GM18517 (cell line): ENCODE results near the gene MAML3.

Source experiments
- ATAC-seq: cut with Tn5 transposase; IDR thresholded peaks from one replicate; pipeline ENCODE4 v1.9.1; 2021; ENCODE audit warnings: mild to moderate bottlenecking, moderate library complexity; ENCODE audit not compliant: unreplicated experiment

Gene MAML3

DNA sequence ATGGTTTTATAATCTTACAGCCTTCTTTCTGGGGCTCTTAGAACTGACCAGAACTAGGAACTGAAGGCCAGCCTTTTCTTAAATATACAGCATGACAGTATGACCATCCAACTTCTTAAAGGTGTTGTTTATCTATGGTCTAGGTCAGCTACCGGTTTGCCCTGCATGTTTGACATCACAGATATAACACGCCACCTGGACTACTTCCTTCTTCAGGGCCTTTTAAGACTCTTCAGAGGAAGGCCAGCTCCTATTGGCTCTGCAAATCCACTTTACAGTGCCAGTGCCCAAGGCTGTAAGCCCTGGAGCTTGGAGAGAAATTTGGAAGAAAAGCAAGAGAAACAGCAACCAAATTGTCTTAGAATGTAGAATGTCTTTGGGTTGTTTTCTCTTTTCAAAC lies 302.9 kb downstream of the MAML3 start:
- no peak for ATAC-seq

DNA sequence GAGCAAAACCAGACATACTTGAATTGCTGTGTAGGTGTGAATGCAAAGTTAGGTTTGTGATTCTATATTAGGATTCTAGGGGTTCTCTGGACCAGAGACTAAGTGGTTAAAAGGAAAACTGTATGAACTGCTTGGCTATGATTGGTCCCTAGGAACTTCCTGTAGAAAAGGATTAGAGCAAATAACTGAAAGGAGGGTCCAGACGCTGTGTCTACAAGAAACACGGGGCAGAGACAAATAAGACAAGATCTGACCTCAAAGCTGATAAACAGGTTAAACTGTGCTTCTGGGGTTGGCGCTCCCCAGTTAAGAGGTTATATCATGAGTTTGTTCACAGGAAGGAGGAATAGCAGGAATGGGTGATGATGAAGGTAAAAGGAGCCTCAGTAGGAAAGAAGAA lies 304.8 kb downstream of the MAML3 start:
- ATAC-seq: no peak

DNA sequence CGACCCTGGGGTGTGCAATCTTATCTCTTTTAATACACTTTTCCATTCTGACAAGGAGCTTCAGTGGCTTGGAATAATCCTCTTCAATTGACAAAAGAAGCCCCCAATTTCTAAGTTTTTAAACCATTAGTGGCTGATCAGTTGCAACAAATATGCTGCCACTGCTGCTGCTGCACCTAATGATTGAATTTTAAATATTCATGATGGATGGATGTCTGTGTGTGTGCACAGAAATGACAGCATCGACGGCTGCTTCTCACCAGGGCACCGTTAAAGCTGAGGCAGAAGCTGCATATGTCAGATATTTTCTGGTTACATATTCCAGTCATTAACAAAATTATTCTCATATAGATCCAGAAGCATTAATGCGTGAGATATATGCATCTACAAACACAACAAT lies 306.0 kb downstream of the MAML3 start:
- ATAC-seq: no peak

DNA sequence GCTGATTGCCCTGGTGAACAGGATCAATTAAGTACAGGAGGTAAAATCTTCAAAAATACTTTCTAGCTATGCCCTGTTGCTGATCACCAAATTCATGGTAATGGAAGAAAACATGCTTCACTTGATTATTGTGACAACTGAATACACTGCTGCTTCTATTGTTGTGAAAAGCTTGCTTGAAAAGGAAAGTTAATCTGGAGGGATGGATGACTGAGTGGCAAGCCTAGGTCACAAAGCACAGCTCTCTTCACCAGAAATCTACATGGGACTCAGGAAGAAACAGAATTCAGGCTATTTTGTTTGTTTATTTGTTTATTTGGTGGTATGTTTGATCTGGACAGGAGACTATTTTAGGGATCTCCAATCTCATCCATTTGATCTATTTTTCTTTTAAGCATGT lies 306.4 kb downstream of the MAML3 start:
- ATAC-seq: no peak

DNA sequence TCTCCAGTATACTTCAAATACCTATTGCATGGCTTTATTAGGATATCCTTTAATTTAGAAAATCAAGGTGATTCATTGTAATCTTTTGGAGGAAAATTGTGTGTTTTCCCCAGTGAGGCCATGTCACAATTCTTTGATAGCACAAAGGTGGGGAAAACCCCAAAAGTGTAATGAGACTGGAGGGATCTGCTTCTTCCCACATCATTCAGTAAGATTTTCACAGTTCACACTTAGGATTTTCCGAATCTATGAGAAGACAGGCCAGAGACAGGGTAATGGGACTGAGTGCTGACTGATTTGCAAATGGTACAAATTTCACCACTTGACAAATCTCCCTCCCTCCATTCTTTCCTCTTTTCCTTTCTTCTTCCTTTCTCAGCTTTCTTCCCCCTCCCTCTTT lies 307.2 kb downstream of the MAML3 start:
- ATAC-seq: no peak

DNA sequence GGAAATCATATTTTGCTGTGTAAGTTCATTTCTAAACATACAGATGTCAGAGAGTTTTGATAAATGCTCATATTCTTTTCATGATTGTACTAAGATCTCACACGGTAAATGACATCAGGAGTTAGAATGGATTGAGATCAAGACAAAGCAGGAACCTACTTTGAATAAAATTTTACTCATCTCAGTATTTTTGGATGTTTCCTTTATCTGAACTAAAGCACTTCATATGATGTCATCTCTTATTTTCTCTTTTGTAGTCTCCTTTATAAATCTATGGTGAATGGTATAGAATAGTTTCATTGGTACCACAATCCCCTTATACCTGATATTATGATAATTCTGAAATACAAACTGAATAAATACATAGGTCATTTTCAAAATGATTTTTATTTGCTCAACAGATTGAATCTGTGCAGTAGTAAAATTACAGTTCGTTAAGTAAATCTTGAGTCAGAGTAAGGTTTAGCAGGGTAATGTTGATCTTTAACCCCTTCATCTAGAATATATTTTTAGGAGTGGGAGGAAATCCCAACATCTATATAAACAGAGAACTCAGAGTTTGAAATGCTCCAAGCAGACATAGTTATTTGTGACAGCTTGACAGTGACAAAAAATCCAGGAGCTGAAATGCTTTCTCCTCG lies 308.4 kb downstream of the MAML3 start:
- no peak for ATAC-seq

DNA sequence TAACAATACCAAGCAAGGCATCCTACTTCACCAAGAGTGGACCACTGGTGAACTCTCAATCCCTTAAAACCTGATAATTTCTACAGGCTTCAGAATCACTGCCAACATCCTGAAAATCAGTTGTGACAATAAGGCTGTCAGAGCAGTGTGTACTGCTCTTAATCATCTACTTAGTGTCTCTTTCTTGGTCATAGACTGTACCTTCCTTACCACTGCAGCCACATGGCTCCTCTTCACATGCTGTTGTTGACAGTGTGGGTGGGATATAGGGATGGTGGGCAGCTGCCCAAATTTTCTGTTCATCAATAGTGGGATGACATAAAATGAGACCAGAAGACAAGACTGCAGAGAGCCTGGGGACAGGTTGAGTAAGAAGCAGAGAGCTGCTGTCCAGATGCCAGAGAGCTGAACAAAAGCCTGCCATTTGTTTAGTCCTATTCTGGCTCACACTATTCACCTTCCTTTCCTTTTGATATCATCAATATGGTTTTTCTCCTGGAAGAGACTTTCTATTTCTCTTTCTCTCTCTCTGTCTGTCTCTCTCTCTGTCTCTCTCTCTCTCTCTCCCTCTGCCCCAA lies 309.4 kb downstream of the MAML3 start:
- ATAC-seq: no peak

DNA sequence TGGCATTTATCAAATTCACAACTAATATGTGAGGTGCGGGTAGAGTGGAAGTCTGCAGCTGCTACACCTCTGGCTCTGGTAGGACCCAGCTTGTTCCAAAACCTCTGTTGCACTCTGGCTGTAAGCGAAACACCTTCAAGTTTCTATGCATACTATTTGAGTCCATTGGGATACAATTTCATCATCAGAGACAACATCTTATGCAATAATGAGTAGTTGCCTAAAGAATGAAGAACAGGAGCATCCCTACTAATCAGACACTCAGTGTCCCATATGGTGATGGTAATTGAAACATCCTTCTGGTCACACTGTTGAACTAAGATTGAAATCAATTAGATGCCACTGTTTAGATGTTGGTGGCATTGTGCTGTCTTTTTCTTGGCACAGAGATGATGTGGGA lies 309.9 kb downstream of the MAML3 start:
- ATAC-seq: no peak

DNA sequence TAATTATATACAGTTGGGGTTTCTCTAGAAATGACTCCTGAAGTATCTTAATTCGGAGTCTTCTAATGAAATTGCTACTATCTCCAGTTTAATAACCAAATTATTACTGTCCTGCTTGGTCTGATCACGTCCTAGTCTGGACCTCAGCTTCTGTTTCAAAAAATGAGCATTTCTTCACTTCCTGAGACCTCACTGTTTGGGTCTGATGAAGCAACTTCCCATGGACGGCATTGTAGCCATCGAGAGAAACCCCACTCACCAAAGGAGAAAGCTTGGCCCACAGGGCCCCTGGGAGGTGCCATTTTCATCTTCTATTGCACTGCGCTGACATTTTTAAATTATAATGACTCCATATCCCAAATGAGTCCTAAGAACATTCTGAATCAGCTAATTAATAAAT lies 310.3 kb downstream of the MAML3 start:
- ATAC-seq: no peak

DNA sequence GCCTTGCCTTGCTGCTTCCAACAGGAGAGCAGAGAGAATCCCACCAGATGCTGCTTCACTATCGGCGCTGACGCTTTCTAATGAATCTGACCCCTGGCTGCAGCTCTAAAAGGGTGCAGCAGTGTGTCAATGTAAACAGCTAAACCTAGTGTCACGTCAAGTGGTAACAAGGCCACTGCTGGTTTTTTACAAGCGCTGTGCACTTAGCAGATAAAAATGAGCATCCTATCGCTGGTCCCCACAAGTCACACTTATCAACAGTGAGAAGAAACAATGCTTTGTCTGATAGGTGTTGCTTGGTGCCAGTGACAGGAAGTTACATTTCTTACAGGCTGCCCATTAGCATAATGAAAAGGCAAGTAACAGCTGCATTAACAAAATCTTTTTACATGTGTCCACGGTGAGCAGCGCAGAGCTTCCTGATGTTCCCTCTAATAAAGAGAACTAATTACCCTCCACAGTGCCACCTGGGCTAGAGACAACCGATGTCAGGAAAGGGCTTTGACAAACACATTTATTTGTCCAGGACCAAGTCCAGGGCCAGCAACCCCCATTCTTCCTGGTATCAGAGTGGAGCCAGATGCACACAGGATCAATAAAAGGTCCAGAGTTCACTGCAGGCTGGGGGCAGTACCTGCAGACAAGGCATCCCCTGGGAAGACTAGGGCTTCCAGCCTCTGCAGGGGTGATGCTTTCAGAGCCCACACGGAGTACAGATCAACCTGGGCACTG lies 312.4 kb downstream of the MAML3 start:
- no peak for ATAC-seq

DNA sequence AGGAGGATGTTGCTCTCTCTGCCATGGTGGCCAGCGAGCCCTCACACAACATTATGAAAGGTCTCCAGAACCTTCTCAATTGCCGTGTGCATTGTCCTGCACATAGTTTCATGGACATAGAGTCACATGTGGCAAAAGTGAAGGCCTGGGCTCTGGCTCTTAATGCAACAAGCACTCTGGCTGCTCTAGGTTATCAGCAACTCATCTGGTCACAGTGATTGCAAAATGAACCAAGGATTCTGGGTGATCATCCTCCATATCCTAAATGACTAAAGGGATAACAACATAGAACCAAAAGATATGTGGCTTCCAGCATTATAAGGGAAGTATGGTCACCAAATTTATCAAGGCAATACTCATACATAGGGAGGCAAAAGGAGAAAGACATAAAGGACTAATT lies 313.2 kb downstream of the MAML3 start:
- ATAC-seq: no peak

DNA sequence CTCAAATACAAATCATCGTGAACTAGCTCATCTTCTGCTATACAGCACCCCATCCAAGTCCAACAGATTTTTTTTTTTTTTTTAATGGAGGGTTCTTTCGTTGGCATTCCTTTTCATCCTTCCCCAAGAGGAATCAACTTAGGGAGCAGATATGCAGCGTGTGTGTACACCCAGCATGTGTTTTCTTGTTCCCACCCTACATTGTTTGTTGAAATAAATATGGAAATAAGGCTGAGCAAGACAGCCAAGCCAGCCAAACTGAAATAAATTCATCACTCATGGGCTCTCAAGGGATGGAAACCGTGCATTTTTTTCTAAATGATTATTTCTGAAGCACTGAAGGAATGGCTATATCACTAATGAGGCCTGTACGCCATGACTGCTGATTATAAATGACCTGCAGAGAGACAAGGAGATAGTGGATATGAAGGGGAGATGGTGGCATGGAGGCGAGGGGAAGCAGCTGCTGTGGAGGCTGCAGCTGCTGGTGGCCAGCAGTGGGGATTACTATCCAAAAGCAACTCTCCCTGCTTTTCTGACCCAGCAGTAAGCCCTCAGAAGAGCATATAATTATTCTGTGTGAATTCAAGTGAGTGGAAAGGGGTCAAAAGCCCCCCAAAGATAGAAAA lies 314.5 kb downstream of the MAML3 start:
- ATAC-seq: no peak

DNA sequence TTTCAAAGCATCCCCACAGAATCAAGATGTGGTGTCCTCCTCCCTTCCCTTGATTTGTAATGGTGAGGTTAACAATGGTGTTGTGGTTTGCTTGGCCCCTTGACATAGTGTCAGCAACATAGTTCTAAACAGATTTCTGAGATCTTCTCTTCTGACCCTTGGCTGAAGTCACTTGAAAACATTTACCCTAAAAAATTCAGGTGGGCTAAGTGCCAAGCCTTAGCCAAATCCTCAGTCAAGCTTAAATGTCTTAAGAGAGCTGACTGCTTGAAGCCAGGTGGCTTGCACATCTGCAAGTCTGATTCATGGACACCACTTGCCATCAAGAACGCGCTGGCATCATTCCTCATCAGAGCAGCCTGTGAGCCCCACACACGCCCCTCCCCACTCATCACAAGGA lies 315.2 kb downstream of the MAML3 start:
- no peak for ATAC-seq

DNA sequence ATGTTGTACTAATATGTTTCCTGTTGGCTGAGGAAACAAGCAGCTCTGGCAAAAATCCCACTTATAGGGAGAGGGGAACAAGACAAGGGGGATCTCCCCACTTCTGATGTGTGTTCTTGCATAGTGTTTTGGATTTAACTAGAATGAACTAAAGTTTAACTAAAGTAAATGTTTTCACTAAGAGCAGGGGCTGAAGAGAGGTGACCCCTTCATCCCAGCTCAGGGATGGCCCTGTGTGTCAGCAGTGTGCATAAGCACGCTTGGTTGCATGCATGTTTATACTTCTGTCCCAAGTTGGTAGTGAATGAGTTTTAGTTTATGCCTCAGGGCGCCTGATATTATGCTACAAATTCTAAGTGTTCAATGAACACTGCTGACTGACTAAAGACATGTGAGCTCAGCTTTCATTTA lies 319.0 kb downstream of the MAML3 start:
- no peak for ATAC-seq

DNA sequence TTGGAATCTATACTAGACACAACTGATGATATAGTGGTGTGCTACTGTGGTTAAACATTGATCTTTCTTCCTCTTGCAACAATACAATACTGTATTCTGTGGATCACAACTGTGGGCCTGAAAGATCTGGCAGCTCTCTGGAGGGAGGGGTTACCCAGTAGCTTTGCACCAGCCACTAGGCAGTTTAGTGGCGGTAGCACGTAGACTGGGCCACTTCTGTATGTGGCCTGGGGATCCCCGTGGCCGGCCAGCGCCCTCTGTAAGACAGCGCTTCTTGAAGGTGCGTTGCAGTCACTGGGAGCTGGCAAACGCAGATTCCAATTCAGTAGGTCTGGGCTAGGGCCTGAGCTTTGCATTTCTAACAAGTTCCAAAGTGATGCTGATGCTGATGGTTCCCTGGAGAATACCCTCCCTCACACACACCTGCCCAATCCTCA lies 319.7 kb downstream of the MAML3 start:
- ATAC-seq: no peak

DNA sequence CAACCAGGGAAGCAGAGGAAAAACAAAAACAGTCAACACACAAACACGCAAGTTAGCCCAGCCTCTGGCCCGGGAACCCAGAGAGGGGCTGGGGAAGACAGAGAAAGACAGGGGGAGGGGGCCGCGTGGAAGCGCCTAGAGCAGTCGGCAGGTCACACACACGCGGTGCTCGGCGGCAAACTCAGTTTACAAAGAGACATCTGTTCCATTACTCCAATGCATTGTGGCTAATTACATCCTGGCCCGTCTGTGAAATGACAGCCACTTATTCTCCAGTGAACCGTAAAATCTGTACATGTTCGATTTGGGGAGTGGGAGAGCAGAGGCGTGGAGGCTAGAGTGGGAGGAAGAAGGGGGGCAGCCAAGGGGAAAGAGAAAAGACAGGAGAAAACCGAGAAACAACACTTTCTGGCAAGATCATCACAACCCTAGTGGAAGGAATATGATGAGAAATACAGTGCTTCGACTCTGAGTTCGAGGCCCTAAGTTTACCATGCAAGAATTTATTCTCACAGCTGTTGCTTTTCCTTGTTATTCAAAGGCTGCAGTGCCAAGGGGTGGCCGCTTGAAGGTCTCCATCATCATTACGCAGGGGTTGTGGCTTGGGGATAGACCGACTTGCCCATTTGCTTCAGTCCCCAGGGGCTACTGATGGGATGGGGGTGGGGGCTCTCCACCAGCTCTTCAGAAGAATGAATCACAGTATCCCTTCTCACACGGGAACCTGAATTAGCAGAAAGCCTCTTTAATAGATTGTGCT lies 320.7 kb downstream of the MAML3 start:
- no peak for ATAC-seq

DNA sequence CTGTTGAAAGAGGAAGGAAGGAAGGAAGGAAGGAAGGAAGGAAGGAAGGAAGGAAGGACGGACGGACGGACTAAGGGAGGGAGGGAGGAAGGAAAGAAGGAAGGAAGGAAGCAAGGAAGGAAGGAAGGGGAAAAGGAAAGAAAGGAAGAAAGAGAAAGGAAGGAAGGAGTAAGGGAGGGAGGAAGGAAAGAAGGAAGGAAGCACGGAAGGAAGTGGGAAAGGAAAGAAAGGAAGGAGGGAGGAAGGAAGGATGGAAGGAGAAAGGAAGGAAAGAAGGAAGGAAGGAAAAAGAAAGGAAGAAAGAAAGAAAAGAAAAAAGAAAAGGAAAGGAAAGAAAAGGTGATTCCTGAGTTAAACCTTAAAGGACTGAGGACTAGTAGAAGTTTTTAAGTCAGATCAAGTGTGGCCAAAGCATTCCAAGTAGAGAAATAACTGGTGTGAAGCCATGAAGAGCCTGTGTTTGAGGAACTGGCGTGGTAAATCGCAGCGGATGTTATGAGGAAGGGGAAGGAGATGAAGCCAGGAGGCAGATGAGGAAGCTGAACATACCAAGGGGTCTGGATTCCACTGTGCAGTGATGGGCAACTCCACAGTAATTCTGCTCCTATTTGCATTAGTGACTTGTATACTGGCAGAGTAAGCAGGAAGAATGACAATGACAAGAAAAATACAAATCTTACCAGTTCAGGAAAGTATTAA lies 324.9 kb downstream of the MAML3 start:
- no peak for ATAC-seq

DNA sequence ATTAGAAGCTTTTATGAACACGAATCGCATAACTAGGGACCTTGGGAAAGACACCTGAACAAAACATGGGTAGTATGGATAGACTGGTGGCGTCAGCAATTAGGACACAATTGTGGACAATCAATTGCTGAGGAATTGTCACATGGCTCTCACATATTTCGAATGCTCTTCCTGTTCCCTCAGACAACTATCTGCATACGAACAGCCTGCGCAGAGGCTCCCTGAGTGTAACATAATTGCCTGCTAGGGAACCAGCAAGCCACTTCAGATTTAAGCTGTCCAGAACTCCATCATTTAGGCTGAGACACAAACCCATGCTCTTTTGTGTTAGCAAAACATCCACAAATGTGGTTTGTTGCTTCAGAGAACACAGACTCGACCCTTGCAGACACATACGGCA lies 327.6 kb downstream of the MAML3 start:
- no peak for ATAC-seq

DNA sequence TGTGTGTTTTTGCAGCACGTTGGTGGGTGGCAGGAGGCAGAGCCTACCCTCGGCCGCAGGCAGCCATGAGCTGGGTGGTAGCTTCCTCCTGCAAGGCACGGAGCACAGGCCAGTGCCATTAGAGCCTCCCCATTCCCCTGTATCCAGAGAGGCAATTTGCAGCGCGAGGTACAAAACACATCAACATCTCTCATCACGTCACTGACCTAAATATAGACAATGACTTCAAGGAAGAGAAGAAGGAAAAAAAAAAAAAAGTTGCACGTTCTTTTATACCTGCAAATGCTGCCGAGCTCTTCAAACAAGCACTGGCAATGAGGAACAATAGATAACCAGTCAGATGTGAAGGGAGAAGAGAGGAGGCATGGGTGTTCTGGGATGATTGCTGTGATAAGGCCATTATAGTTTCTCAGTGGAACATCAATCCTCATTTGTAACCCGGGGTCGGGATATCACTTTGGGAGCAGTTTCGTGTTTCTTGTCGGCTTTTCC lies 328.4 kb downstream of the MAML3 start:
- no peak for ATAC-seq

DNA sequence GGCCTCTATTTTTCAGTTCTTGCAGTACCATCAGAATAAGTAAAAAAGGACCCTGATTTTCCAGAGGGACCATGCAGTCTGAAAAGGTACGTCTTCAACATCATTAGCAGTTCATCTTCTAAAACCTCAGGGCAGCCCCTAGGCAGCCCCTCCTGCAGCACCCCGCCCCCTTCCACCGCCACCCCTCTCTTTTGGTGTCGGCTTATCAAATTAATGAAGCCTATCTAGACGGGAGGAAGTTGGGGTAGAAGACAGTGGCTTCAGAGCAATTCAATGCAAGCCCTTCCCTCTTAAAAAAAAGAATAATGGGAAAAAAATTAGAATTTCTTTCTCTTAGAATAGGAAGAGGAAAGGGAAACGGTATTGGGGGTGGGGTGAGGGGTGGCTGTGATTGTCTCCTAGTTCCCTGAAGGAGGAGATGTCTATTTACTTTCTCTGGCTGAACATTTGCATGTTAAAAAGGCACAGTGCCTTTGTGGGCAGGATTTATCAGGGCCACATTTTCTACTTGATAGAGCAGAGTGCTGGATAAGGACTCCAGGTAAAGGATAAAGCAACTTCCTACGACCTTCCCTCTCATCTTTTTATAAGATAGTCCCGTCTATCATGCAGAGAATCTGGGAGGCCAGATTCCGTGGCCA lies 329.0 kb downstream of the MAML3 start:
- no peak for ATAC-seq
